ENCODE data around the gene GABBR2.

GABBR2 gene

DNA sequence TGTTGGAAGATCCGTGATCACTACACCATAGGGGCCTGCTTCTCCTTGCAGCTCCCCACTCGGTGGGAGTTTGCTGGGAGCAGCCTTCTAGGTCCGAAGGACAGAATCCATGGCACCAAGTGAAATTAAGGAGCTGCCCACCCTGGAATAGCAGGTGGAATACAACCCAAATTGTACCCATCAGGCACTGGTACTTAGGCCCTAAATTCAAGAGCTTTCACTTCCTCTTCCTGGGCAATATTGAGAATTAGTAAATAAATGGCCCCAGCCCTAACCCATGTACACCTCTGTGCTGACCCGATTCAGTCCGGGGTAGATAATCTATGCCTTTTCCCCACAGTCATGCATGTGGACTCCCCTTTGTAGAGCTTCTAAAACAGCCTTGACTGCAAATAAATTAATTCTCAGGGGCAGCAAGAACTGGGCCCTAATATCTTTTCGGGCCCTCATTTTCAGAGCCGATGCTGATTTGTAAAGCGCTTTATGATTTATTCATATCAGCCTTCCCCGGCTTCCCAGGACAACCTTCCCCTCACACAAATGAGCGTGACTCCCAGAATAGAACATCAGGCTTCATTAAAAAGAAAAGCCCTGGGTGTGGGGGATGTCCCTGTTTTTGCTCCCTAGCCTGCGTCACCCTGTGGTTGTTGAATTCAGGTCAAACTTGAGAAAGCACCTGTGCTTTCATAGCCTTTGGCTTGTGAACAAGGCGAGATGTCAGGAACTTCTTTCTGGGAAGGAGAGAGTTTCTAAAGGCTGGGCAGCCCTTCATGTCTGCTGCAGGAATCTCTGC lies 327.2 kb downstream of the GABBR2 start:
- in situ Hi-C loops (cut with HindIII; ENCODE audit: low pct_ligation_motif_present, low pct_unique_long_range_greater_than_20kb, low sequenced_read_pairs), result no loop called here
- DNase-seq, result no peak

DNA sequence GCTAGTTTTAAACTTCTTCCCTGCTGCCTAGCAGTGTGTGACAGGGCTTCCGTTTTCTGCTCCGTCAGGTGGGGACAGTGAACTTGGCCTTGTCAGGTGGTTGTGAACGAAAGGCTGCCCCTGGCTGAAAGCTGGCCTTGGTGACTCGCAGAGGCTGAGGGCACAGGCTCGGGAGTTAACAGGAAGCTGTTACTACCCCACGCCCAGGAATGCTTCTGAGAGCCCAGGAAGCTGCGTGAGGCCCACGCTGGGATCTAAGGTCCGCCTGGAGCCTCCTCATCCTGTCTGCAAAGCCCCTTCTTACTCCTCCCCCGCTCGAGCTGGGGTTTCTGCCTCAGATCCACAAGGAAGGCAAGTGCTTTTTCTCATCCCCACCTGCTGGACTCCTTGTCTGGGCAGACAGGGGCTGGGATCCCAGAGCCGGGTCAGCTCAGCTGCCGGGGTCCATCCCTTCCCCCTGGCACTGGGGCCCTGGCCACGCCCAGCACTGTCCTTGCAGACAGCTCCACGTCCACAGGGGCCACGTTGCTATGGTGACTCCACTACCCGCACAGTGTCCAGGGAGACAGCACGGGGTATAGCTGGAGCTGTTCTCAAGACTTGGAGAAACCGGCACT lies 328.6 kb downstream of the GABBR2 start:
- DNase-seq, result peak; percentile 58
- in situ Hi-C loops (cut with HindIII; ENCODE audit: low pct_ligation_motif_present, low pct_unique_long_range_greater_than_20kb, low sequenced_read_pairs), result no loop called here

DNA sequence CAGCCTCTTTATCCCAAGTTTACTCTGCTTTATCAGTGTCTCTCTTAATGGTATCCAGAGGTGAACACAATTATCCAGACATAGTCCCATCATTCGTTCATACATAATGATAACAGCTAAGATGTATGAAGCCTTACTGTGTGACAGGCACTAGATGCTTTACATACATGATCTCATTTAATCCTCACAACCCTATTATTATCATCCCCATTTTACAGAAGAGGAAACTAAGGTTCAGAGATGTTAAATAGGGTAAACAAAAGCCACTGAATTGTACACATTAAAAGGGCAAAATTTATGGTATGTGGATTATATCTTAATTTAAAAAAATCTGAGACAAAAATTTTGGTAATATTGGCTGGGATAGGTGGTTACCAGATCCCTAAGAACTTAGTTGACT lies 329.2 kb downstream of the GABBR2 start:
- DNase-seq, result no peak
- in situ Hi-C loops (cut with HindIII; ENCODE audit: low pct_ligation_motif_present, low pct_unique_long_range_greater_than_20kb, low sequenced_read_pairs), result no loop called here

DNA sequence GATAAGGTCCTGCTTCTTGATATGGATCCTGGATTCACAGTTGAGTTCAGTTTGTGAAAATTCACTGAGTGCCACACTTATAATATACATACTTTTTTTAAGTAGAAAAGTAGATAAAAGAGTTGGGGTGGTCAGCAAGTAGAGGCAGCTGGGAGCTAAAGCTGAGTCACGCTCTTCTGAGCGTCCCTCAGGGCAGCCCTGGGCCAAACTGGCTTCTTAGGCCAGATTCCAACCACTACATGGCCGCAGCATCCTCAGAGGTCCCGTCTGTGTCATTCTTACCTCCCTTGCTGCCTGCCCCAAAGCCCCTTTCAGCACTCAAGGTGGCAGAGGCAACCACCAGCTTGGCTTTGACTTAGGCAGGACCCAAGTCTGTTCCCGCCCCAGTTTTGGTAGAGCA lies 329.9 kb downstream of the GABBR2 start:
- in situ Hi-C loops (cut with HindIII; ENCODE audit: low pct_ligation_motif_present, low pct_unique_long_range_greater_than_20kb, low sequenced_read_pairs), result no loop called here

DNA sequence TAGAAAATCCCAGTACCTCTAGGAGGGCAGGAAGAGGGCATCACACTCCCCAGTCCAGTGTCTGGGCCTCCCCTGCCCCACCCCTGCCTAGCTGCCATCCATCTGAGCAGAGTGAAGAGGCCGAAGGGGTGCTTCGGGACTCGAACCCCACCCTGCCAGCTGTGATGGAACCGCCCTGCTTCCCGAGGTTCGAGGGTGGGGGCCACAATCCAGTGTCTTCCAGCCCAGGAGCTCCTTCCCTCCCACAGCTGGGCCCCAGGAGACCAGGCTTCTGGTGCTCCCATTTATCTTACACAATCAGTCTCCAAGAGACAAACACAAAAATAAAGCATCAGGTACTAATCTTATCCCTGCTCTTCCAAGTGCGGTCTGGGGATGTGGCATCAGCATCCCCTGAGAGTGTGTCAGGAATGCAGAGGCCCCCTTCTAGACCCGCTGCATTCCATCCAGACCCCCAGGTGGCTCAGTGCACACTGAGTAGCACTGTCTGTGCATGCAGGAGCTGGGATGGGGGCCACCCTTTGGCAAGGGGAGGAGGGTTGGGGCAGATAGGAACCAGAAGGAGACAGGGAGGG lies 330.4 kb downstream of the GABBR2 start:
- DNase-seq, result no peak
- in situ Hi-C loops (cut with HindIII; ENCODE audit: low pct_ligation_motif_present, low pct_unique_long_range_greater_than_20kb, low sequenced_read_pairs), result no loop called here

More for the DNA sequence above, 329.9 kb downstream of the GABBR2 start:
- no peak for DNase-seq

DNA sequence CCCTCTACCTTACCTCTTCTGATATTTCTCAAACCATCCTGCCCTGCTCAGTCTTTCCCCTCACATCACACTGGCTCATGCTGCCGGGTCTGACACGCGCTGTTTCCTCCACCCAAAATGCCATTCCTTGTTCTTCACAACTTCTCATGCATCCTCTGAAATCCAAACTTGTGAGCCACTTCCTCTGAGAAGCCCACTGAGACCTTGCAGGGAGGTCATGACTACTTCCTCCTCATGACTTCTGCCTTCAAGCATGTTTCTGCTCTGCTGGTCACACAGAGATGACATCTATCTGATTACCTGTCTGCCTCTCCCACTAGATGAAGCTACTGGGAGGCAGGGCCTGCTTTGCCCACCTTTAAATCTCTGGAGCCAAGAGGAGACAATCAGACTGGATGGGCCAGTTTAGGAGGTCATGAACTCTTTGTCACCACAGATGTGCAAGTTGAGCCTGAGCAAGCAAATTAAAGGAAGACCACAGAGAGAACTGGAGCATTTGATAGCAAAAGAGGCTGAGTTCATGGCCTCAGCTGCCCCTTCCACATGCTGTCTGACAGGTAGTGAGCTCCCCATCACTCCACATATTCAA lies 333.5 kb downstream of the GABBR2 start:
- in situ Hi-C loops (cut with HindIII; ENCODE audit: low pct_ligation_motif_present, low pct_unique_long_range_greater_than_20kb, low sequenced_read_pairs), result no loop called here
- peak; percentile 84 for DNase-seq

DNA sequence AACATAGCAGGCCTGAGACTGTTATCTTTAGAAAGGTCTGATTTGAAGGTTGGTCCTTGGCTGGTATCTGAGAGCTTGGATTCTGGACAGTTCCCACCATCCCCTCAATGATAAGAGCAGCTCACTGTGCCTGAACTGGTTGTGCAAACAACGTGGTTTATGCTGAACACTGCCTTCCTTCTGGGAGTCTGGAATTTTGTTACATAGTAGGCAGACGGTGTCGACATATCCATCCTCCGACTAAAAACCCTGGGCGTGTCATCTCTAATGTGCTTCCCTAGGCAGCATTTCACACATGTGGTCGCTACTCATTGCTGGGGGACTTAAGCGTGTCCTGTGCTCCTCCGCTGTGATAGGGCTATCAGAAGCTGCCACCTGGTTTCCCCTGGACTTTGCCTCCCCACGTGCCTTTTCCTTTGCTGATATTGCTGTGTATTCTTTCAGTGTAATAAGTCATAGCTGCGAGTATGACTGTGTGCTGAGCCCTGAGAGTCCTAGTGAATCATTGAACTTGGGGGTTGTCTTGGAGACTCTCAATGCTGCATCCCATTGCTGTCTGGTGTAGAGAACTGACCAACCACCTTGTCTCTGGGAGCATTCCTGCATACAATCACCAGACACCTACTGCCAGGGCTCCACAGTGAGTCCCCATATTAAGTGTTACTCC lies 334.2 kb downstream of the GABBR2 start:
- DNase-seq, result peak; percentile 94
- in situ Hi-C loops (cut with HindIII; ENCODE audit: low pct_ligation_motif_present, low pct_unique_long_range_greater_than_20kb, low sequenced_read_pairs), result no loop called here

DNA sequence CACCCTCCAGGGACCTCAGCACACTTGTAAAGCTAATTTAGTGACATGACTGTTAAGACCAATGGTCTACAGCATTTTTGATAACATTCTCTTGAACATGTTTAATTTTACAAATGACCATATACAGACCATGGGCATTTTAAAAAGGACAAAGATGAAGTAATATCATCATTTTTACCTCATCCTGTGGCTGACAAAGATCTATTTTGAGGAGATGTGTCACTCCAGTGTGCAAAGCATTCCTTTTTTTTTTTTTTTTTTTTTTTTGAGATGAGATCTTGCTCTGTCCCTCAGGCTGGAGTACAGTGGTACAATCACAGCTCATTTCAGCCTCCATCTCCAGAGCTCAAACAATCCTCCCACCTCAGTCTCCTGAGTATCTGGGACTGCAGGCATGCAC lies 335.1 kb downstream of the GABBR2 start:
- DNase-seq, result peak; percentile 4
- in situ Hi-C loops (cut with HindIII; ENCODE audit: low pct_ligation_motif_present, low pct_unique_long_range_greater_than_20kb, low sequenced_read_pairs), result no loop called here

DNA sequence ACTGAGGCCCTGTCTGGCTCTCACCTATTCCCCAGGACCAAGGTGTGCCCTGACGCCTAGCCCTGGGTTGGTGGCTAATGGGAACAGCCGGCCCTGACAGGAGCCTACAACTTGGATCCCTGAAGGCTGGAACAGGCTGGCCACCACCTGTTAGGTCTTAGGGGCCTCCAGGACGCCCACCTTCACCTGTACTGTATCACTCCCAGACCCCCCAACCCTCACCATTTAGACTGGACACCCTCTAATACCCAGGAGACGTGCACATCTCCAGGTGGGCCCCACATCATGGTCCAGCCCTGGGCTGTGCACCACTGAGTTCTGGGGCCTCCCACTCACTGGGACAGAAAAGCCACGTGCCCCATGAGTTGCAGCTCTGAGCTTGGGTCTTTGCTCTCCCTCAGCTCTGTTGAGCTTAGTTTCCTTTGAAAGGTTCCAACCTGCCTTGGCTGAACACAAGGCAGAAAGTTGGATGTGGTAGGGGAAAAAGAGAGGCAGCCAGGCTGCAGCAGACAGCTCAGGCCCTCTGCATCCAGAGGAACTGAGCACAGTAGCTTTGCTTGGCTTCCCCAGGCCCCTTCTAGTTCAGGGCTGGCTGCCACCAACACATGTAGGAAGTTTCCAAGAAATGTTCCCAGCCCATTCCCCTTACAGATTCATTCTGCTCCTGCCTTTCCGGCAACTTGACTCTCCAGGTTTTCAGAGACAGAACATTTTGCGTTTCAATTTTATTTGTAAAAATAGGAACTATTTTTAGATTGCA lies 336.5 kb downstream of the GABBR2 start:
- in situ Hi-C loops (cut with HindIII; ENCODE audit: low pct_ligation_motif_present, low pct_unique_long_range_greater_than_20kb, low sequenced_read_pairs), result no loop called here

DNA sequence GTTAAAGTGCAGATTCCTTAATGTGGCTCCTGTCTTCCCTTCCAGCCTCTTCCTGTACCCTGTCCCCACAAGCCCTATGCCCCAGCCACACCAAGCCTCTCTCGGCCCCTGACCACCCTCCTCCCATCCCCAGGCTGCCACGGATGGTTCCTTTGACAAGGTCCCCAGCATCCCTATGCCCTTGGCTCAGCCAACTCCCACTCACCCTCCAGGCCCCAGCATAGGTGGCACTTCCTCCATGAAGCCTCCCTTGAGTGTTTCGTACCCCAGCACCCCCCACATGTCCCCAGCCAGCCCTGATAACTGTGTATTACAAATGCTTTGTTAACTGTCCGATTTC lies 337.8 kb downstream of the GABBR2 start:
- in situ Hi-C loops (cut with HindIII; ENCODE audit: low pct_ligation_motif_present, low pct_unique_long_range_greater_than_20kb, low sequenced_read_pairs), result no loop called here
- no peak for DNase-seq

More for the DNA sequence above, 336.5 kb downstream of the GABBR2 start:
- DNase-seq, result no peak

DNA sequence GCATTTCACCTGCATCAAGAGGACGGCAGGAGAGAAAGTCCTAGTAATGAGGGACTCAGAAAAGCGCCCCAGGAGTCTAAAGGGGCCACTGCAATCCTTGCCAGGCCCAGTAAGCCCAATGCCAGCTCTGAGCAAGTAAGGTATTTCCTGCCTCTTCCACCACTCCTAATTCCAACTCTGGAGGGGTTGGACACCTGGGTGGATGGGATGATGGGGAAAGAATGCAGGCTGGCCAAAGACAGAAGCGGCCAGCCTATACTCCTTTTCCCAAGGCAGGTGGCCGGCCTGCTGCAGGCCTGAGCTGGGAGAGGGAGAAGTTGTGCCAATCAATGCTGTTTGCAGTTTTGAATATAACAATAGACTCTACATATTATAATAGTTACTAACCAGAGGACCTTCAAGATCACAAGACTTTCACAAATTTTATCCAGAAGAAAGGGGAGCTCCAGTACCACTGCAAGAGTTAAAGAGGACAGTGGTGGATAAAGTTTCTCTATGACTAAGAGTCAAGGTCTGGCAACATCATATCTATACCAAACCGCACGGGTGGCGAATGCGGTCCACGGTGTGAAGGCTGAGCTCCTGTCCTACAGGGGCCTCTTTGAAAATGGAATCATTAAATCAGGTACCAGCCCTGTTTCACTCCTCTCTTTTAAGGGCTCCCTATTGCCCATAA lies 338.3 kb downstream of the GABBR2 start:
- in situ Hi-C loops (cut with HindIII; ENCODE audit: low pct_ligation_motif_present, low pct_unique_long_range_greater_than_20kb, low sequenced_read_pairs), result no loop called here
- no peak for DNase-seq

DNA sequence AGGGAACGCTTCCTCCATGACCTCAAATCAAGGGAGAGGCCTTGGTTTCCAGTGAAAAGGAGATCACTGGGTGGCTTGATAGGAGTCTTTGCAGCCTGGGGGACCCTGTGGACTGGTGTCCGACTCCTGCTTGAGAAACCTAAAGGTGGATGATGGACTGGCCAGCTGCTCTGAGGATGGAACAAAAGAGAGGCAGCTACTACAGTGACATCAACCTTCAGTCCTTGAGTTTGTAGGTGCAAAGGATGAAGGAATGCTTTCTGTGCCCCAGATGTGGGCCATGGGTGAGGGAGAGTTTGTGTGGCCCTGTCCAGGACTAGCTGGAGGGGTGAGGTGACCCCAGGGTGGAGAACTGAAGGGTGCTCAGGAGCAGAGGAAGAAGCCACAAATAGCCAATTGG lies 338.8 kb downstream of the GABBR2 start:
- DNase-seq, result no peak

DNA sequence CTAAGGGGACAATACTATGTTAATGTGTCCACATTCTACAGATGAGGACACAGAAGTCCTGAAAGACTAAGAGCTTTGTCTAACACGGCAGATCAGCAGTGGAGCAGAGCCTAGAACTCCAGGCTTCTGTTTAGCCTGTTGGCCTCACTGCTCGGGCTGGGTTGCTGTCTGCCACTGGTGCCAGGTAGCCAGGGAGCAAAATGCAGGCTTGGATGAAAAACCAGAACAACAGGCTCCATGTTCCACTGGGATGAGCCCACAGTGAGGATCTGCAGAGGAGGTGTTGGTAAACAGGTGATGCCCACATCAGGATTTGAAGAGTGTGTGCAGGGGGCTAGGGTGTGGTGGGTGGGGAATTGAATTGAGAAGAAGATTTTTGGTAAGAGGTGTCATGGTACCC lies 339.3 kb downstream of the GABBR2 start:
- in situ Hi-C loops (cut with HindIII; ENCODE audit: low pct_ligation_motif_present, low pct_unique_long_range_greater_than_20kb, low sequenced_read_pairs), result no loop called here

More for the DNA sequence above, 338.8 kb downstream of the GABBR2 start:
- in situ Hi-C loops (cut with HindIII; ENCODE audit: low pct_ligation_motif_present, low pct_unique_long_range_greater_than_20kb, low sequenced_read_pairs), result no loop called here

DNA sequence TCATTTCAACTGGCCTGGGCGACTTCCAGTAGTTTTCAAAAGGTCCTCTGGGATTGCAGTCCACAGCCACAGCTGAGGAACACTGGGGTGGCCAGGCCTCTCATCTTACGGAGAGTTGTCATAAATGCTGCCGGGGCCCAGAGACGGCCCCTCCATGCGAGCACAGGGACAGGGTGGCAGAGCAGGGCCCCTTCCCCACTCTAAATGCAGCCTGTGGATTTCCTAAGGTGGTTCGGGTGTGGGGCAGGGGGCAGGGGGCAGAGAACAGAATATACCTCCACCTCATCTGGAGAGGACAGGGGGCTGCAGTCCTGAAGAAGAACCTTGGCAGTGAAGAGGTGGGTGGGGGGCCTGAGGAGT lies 339.7 kb downstream of the GABBR2 start:
- no peak for DNase-seq
- in situ Hi-C loops (cut with HindIII; ENCODE audit: low pct_ligation_motif_present, low pct_unique_long_range_greater_than_20kb, low sequenced_read_pairs), result no loop called here

More for the DNA sequence above, 339.3 kb downstream of the GABBR2 start:
- no peak for DNase-seq

DNA sequence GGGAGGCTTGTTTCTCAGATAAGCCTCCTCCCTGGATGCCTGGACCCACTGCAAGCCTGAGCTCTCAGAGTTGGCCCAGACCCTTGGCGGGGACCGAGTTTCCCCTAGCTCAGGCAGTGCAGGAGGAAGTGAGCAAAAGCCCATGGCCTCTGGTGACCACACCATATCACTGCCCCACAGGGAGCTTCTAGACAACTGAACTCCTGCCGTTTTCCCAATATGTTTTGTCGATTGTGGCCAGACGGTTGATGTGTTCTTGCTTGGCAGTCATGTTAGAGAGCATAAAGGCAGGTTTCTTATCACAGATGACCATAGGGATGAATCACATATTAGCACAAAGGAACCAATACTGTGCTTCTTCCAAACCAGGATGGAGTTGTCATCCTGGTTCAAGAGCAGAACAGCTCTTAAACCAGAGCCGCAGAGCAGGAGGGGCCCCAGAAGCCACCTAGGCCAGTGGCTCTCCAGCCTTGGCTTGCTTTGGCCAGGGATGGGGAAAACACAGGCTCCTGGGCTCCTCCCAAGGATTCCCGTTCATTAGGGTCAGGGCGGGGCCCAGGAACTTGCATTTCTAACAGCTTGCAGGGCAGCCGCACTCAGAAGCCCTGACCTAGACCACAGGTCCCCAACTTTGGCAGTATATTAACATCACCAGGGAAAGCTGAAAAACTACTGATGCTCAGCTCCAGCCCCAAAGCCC lies 340.2 kb downstream of the GABBR2 start:
- in situ Hi-C loops (cut with HindIII; ENCODE audit: low pct_ligation_motif_present, low pct_unique_long_range_greater_than_20kb, low sequenced_read_pairs), result no loop called here
- DNase-seq, result no peak

DNA sequence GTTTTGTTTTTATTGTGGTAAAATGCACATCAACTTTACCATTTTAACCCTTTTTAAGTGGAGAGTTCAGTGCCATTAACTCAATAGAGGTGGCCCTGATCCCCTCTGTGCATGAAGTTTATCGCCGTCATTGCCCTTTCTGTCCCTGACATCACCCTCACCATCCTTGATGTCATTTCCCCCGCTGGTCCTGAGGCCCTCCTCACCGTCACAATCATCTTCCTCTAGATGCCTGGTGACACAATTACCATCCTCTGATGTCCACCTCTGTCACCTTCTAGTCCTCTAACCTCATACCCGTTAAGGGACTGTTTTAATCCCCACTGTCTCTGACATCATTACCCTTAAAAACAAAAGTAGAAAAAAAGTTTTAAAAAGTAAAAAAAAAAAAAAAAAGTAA lies 340.8 kb downstream of the GABBR2 start:
- DNase-seq, result no peak
- in situ Hi-C loops (cut with HindIII; ENCODE audit: low pct_ligation_motif_present, low pct_unique_long_range_greater_than_20kb, low sequenced_read_pairs), result no loop called here

DNA sequence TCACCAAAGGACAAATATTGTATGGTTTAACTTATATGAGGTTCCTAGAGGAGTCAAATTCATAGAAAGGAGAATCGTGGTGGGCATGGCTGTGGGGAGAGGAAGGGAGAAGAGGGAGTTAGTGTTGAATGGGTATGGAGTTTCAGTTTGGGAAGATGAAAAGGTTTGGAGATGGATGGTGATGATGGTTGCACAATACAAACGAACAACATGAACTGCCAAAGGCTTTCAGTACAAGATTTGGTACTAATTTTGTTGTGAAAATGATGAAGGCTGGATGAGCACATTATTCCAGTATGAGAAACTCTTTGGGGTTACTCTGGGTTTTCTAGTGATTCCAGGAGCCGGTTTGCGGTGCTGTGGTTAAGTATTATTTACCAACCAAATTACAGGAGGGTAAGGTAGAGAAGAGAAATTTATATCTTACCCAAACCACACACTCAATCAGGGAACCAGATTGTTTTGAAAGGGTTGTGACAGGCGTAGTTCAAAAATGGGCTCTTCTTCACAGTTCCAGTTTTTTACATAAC lies 341.3 kb downstream of the GABBR2 start:
- in situ Hi-C loops (cut with HindIII; ENCODE audit: low pct_ligation_motif_present, low pct_unique_long_range_greater_than_20kb, low sequenced_read_pairs), result no loop called here
- no peak for DNase-seq
